ENCODE measurements around the gene TTC3.
A peak's percentile ranks its signal among the peaks of the same experiment; 100 is the strongest.

The TTC3 gene

DNA sequence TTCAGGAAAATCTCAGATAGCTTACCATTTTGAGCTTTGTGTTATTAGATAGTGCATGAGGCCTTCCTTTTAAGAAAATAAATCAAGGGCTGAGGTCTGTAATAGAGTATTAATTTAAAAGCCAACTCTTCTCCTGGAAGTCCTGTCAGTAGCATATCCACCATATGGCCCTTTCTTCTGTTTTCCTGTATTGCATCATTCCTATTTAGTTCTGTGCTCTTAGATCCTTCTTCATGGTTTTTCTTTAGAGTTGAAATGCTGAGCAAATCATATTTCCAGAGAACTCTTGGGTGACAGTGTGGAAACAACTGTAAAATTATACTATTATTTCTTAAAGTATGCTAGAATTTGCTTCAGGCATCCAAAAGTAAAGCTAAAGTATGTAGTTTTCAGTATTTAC lies 91.7 kb downstream of the TTC3 start:
- TF ChIP-seq SPI1 (IDR thresholded peaks at IDR 0.05; ENCODE audit: borderline replicate concordance, low read depth) (no peak), CTCF (IDR thresholded peaks at IDR 0.05; ENCODE audit: insufficient read depth, low read length) (no peak), POLR2AphosphoS5 (IDR thresholded peaks at IDR 0.05; ENCODE audit: low read depth) (no peak), GABPA (IDR thresholded peaks at IDR 0.05; ENCODE audit: low read depth) (no peak)
- TF ChIP-seq, protein P1, sequence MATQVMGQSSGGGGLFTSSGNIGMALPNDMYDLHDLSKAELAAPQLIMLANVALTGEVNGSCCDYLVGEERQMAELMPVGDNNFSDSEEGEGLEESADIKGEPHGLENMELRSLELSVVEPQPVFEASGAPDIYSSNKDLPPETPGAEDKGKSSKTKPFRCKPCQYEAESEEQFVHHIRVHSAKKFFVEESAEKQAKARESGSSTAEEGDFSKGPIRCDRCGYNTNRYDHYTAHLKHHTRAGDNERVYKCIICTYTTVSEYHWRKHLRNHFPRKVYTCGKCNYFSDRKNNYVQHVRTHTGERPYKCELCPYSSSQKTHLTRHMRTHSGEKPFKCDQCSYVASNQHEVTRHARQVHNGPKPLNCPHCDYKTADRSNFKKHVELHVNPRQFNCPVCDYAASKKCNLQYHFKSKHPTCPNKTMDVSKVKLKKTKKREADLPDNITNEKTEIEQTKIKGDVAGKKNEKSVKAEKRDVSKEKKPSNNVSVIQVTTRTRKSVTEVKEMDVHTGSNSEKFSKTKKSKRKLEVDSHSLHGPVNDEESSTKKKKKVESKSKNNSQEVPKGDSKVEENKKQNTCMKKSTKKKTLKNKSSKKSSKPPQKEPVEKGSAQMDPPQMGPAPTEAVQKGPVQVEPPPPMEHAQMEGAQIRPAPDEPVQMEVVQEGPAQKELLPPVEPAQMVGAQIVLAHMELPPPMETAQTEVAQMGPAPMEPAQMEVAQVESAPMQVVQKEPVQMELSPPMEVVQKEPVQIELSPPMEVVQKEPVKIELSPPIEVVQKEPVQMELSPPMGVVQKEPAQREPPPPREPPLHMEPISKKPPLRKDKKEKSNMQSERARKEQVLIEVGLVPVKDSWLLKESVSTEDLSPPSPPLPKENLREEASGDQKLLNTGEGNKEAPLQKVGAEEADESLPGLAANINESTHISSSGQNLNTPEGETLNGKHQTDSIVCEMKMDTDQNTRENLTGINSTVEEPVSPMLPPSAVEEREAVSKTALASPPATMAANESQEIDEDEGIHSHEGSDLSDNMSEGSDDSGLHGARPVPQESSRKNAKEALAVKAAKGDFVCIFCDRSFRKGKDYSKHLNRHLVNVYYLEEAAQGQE (IDR thresholded peaks at IDR 0.05; ENCODE audit: insufficient replicate concordance, low read depth), result no peak
- no peaks in the 10 kb centered on the region for H3K27me3 ChIP-seq (ENCODE audit: insufficient read depth, poor library complexity, severe bottlenecking)
- no peak overlapping the region for H3K4me3 ChIP-seq (replicated peaks; ENCODE audit: insufficient read depth, low read length)
- no peak overlapping the region for H3K27ac ChIP-seq (replicated peaks)
- DNase-seq (ENCODE audit: low read depth in 1 of 2, low spot score in 1 of 2), result no peak

GRCh38 chr21:37165586-37165985 lies 92.5 kb downstream of the TTC3 start:
- peak overlapping the region; percentile 2; the same call in 1 of the 2 replicates for H3K27ac ChIP-seq (replicated peaks)
- DNase-seq (ENCODE audit: low read depth in 1 of 2, low spot score in 1 of 2), result peak in 1 of 2 experiments; percentile 34
- no peak overlapping the region for H3K4me3 ChIP-seq (replicated peaks; ENCODE audit: insufficient read depth, low read length)
- H3K27me3 ChIP-seq (ENCODE audit: insufficient read depth, poor library complexity, severe bottlenecking), result no peaks in the 10 kb centered on the region
- TF ChIP-seq CTCF (IDR thresholded peaks at IDR 0.05; ENCODE audit: insufficient read depth, low read length) (no peak), GABPA (IDR thresholded peaks at IDR 0.05; ENCODE audit: low read depth) (no peak), POLR2AphosphoS5 (IDR thresholded peaks at IDR 0.05; ENCODE audit: low read depth) (no peak), SPI1 (IDR thresholded peaks at IDR 0.05; ENCODE audit: borderline replicate concordance, low read depth) (no peak)
- TF ChIP-seq, protein P1 (IDR thresholded peaks at IDR 0.05; ENCODE audit: insufficient replicate concordance, low read depth), result no peak

- Histone ChIP-seq H3K4me3 (replicated peaks; ENCODE audit: insufficient read depth, low read length) (no peak overlapping the region), H3K27me3 (ENCODE audit: insufficient read depth, poor library complexity, severe bottlenecking) (no peaks in the 10 kb centered on the region), H3K27ac (replicated peaks) (no peak overlapping the region)
- TF ChIP-seq, protein P1 (IDR thresholded peaks at IDR 0.05; ENCODE audit: insufficient replicate concordance, low read depth), result no peak
- TF ChIP-seq CTCF (IDR thresholded peaks at IDR 0.05; ENCODE audit: insufficient read depth, low read length) (no peak), GABPA (IDR thresholded peaks at IDR 0.05; ENCODE audit: low read depth) (no peak), SPI1 (IDR thresholded peaks at IDR 0.05; ENCODE audit: borderline replicate concordance, low read depth) (no peak), POLR2AphosphoS5 (IDR thresholded peaks at IDR 0.05; ENCODE audit: low read depth) (no peak)
- no peak for DNase-seq (ENCODE audit: low read depth in 1 of 2, low spot score in 1 of 2)
Measured at GRCh38 chr21:37166733-37167132, 93.7 kb downstream of the TTC3 start.

Data from HL-60 (cell line).